NCI-H2107 treated with DMSO at 0.1 percent for 48 hours (cell line): ENCODE results near the gene SPATA3.

ENCODE experiments used
- DNase-seq: peaks from one replicate; lab custom pipeline; 2025; ENCODE audit not compliant: unreplicated experiment; lab: John Stamatoyannopoulos, UW

Gene SPATA3

GRCh38 chr2:230995821-230996220 lies at the start of gene SPATA3:
SPATA3 (plus strand) TSS chr2:230996121; CDS start chr2:230996234, 113 bp downstream.
- DNase-seq: no peak

- no peak for DNase-seq
Measured at GRCh38 chr2:230946429-230947234, 49.3 kb upstream of the SPATA3 start.

DNA sequence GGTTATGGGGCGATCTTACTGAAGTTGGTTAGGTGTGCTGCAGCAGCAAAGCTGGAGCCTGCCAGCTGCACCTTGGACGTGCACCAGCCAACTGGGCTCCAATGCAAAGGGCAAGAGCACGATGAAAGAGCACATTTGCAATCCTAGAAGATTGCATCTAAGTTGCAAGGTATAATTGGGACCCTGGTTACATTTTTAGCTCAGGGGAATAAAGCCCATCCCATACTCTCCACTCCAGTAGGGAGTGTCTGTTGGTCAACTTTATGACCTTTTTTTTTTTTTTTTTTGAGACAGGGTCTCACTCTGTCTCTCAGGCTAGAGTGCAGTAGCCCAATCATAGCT lies 48.7 kb upstream of the SPATA3 start:
- no peak for DNase-seq

DNA sequence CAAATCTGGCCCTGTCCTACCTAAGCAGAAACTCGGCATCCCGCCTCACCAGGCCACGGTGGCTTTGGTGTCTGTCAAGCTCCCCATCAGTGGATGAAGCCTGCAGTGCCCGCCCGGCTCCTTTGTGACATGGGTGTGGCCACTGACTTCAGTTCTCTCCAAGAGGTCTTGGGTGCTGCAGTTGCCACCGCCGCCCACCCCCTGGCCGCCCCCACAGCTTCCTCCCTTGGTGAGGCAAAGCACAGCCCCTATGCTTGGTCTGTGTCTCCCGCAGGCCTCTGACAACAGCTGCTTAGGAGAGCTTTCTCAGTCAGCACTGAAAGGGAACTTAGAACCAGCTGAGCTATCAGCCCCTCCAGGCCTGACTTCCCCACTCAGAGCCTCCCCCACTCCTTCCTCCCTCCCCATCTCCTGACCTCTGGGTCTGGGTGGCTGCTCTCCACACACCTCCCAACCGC lies 48.0 kb upstream of the SPATA3 start:
- no peak for DNase-seq

DNA sequence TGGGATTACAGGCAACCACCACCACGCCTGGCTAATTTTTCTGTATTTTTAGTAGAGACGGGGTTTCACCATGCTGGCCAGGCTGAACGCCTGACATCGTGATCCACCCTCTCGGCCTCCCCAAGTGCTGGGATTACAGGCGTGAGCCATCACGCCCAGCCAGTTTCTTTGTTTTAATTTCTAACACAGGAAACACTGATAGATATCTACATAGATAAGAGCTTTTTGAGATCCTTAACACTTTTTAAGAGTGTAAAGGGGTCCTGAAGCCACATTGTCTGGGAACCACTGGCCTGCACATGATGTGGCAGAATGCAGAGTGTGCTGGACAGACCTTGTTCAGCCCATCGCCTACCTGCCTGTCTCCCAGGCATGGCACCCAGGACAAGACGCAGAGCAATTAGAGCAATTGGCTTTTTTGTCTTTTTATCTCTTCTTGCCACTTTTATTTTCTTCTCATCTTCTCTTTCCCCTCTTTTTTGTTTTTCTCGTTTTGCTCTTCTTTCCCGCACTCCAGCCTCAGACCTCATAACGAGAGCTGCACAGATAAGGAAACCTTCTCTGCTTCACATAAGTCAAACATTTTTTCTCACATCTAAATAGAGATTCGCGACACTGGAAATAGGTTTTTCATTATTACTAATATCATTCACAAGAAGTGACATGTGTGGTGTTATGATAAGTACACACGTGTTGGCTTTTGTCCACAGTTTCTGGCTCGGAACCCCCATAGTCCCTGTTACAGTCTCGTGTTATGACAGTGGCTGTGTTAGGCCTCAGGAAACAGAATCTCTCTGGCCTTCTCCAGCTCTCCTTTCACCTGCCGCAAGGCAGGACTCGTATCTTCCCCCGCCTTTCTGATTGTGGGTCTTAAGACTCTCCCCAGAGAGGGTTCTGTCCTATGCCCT lies 45.7 kb upstream of the SPATA3 start:
- DNase-seq: no peak

- no peak for DNase-seq
Measured at GRCh38 chr2:230950874-230951339, 45.0 kb upstream of the SPATA3 start.

DNA sequence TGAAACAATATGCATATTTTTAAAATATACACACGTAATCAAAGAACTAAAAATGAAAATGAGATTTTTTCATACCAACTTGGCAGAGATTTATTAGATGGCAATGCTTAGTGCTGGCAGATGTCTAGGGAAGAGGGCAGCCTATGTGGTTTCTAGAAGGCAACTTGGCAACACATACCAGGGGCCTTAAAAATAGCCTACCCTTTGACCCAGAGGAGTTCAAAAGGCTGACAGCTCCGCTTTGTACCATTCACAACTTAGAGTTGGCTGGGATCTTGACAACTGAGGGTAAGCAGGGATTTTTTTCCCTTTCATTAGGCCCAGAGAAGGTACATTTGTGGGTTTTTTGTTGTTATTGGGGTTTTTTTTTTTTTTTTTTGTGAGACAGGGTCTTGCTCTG lies 44.5 kb upstream of the SPATA3 start:
- DNase-seq: no peak

DNA sequence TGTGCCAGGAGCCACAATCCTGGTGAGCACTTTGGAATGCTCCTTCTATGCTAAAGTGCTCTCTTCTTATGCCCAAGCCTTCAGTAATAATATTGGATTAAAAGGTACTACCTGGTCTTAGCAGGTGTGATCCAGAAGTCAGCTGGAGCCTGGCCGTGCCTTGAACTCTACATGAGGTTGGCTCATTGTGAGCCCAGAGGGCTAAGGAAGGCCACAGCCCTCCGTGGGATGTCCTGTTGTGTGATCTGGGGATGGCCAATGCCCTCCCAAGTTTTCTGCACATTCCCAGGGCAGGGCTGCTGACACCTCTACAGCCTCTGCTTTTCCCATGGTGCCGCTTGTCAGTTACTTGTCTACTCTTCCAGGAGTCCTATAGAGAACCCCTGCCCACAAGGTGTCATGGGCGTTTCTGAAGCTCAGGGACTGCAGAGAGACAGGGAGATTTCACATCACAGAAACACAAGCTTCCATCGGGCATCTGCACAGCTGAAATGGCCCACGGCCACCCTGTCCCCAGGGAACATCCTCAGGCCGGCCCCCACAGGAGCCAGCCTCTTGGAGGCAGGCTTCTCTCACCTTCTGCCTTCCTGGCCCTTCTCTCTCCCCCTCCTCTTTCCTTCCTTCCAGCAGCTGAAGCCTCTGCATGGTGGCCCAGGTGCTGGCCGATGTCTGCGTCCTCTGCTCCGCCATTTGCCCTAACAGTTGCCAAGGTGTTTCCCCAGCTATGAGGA lies 43.5 kb upstream of the SPATA3 start:
- DNase-seq: no peak

GRCh38 chr2:230953845-230954244 lies 42.1 kb upstream of the SPATA3 start:
- DNase-seq: no peak

DNA sequence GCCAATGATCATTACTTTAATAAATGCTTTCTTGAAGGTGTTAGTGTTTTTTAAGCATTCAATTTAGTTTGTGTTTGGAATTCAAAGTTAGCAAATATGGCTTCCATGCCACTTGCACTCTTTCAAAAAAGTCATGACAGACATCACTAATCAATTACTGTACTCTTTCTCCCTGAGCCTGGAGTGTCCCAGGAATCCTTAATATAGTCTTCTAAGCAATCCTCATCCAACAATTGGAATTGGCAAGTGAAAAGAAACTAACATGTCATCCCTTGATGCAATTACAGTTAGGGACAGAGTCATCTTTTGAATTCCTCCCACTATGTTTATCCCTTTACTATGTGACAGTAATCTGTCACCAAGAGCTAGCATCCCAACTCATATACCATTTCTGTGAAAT lies 41.2 kb upstream of the SPATA3 start:
- no peak for DNase-seq

DNA sequence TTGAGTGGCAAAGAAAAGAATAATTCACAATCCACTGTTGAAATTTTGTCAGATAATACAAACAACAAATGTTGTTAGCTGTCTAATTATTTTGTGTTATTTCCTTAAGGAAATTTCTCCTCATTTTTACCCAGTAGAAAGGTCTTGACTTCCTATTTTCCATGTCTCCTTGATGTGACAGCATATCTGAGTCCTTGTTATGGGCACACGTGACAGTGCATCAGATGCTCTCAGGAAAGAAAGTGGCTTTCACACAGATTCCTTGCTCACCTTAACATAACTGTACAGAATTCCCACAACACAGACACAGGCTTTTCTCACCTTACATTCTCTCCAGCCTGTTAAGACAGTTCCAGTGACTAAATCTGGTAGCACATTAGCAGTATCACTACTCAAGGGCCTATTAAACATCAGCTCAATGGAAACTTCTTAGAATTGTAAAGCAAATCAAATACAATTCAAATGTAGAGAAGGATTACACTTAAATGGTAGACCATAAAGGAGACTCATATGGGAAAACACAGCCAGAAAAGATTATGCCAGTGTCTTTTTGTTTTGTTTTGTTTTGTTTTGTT lies 40.7 kb upstream of the SPATA3 start:
- no peak for DNase-seq

- DNase-seq: no peak
Measured at GRCh38 chr2:230956827-230957755, 38.8 kb upstream of the SPATA3 start.

GRCh38 chr2:230957756-230958391 lies 38.0 kb upstream of the SPATA3 start:
- DNase-seq: no peak

GRCh38 chr2:230958820-230959756 lies 36.8 kb upstream of the SPATA3 start:
- no peak for DNase-seq

DNA sequence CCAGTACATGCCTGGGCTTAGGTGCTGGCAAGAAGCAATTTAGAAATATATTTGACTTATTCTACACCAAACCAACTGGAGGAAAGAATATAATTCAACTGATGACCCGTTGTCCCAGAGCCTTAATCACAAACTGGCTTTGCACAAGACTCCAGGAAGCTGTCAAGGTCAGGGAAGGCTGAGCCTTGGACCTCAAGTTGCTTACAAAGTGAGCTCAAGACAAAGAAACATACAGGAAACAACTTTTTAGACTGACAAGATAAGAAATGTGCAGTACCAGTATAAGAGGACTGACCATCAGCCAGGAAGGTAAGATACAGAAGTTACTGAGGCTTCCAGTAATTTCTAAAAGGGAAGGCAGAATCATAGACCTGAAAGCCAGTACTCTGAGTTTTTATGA lies 35.9 kb upstream of the SPATA3 start:
- DNase-seq: no peak

DNA sequence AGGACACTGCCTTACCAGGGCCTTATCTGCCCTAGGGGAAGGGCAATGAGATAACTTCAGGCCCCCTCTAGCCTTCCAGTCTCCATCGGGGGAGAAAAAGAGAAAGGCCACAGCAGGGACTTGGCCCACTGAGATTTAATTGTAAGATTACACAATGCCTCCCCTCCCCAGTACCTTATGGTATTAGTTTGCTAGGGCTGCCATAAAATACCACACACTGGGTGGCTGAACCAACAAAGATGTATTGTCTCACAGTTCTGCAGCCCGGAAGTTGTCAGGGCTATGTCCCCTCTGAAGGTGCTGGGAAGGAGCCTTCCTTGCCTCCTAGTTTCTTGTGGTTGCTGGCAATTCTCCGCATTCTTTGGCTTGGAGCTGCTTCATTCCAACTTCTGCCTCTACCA lies 34.8 kb upstream of the SPATA3 start:
- DNase-seq: no peak

DNA sequence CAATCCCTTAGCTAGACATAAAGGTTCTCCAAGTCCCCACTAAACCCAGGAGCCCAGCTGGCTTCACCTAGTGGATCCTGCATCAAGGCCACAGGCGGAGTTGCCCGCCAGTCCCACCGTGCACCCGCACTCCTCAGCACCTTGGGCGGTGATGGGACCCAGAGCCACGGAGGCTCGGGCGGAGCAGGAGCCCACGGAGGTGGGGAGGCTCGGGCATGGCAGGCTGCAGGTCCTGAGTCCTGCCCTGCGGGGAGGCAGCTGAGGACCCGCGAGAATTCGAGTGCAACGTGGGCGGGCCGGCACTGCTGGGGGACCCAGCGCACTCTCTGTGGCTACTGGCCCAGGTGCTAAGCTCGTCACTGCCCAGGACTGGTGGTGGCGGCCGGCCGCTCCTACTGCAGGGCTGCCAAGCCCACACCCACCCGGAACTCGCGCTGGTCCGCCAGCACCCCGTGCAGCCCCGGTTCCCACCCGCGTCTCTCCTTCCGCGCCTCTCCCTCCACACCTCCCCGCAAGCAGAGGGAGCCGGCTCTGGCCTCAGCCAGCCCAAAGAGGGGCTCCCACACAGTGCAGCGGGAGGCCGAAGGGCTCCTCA lies 31.7 kb upstream of the SPATA3 start:
- no peak for DNase-seq

DNA sequence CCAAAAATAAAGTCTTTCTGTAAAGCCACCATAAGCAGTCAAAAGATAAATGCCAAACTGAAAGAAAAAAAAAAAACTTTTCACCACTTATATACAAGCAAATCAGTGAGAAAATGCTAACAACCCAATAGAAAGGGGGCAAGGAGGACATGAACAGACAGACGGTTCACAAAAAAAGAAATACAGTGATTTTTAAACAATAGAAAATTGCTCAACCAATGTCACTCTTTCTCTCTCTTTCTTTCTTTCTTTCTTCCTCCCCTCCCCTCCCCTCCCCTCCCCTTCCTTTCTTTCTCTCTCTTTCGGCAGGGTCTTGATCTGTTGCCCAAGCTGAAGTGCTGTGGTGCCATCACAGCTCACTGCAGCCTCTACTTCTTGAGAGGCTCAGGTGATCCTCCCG lies 28.8 kb upstream of the SPATA3 start:
- DNase-seq: no peak
